Right renal cortex interstitium (tissue), 3 donors: ENCODE measurements around the gene CEMIP2. TPM values are rescaled to one million over a fixed set of nuclear protein-coding genes. Genes with fewer than 3 reads are reported as not detected.

ENCODE experiments used
- DNase-seq, 3 donors: peaks; one replicate each; pipeline ENCODE4 v3.0.0-alpha.2; 2013; ENCODE audit warnings: low read depth in 3 of 3, low spot score in 2 of 3
- polyA plus RNA-seq, 3 donors: library from polyadenylated mRNA; unstranded; fragments of 120-200 nt; gene quantifications; one replicate each; pipeline ENCODE4 v1.2.1, GENCODE V29; 2013; ENCODE audit not compliant: insufficient read length in 3 of 3

Gene CEMIP2
- polyA plus RNA-seq, 3 donors: 26.3 to 27.9 (median 27.7) TPM

DNA sequence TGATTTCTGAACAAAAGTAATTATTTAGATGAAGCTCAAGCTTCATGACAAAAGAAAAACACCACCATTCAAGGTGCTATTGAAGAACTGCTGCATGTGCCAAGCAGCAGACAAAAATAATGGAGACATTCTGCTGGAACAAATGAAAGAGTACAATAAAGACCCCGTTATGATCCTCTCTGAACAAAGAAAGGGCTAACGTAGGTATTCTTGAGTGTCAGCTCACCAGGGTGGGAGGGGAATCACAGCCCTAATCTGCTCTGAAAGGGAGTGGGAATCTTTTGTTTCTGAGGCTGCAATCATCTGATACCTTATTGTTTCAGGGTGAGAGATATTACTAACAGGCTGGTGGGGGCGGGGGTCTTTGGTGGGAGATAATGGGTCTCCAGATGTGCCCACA, 15.4 kb downstream of the CEMIP2 start:
- no peak for DNase-seq

- no peak for DNase-seq
Observed at GRCh38 chr9:71752352-71752751, 16.0 kb downstream of the CEMIP2 start.

DNA sequence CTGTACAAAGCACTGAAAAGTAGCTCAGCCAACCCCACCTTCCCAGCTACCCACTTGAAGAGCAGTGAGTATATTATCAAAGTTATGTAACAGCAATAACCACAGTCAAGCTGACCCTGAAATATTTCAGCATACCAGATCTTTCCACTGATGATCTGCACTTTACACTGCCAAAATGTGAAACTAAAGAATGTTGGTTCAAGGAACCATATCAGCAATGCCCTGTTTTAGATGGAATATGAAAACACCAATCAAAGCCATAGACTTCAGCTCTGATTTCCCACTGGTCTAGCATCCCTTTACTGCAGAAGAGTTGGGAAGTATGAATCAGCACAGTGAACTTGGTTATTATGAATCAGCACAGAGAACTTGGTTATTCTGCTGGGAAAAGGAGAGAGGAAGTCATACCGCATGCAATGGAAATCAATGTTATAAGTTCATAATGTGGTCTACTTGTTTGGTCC, 20.0 kb downstream of the CEMIP2 start:
- DNase-seq: no peak

- DNase-seq: no peak
Observed at GRCh38 chr9:71747576-71747975, 20.7 kb downstream of the CEMIP2 start.

DNA sequence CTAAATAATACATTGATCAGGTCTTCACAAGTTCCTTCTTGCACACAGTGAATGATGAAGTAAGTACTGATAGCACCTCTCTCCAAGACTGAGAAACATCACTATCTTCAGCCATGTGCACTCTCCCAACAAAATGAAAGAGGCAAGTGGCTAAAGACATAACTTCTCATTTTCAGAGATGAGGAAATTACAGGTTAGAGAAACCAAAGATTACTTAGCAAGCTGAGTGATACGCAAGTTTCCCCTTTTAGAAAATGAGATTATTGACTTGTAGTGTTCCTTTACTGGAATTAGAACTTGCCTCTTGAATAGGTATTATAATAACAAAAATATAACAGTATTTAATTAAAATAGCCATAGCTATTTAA, 21.6 kb downstream of the CEMIP2 start:
- DNase-seq: no peak

GRCh38 chr9:71746023-71746757, 22.1 kb downstream of the CEMIP2 start:
- no peak for DNase-seq

DNA sequence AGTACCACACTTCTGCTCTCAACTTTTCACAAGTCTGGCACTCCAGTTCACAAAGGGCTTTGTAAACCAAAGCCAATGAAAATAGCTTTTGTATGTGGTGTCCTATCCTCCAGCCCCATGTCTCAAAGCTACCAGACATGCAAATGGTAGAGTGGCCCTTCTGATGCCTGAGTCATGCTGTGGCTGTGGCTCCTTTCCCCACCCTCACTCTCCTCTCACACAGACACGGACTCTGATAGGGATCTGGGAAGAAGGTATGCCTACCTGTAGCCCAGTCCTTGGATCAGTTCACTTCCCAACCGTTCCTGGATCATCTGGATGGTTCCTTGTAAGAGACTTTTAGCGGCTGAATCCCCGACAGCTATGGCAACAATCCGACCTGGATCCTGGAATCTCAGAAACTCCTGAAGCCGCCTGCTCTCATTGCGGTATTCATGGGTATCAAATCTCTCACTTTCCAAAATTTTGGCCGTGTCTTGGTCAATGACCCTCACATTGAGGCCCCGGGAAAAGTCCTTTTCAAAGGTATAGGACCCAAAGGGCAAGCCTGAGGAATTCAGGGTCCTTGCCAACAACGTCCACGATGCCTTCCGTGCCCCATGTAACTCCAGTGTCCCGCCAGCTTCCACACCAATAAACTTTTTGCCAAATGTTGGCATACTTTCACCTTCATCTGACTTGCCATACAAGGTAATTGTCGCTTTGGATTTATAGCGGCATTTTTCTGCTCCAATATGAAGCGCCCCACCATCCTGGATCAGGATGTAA, 23.4 kb downstream of the CEMIP2 start:
- DNase-seq: no peak

DNA sequence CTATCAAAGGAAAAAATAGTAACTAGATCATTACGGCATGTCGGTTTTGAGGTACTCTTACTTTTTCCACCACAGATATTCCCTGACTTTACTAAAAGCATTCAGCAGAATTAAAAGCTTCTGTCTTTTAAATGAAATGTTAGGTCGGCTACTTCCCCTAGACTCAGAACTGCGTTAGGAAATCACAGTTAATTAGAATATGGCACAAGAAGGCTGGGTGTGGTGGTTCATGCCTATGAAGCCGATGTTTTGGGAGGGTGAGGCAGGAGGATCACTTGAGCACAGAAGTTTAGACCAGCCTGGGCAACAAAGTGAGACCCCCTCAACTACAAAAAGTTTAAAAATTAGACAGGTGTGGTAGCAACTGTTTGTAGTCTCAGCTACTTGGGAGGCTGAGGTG, 24.4 kb downstream of the CEMIP2 start:
- no peak for DNase-seq

DNA sequence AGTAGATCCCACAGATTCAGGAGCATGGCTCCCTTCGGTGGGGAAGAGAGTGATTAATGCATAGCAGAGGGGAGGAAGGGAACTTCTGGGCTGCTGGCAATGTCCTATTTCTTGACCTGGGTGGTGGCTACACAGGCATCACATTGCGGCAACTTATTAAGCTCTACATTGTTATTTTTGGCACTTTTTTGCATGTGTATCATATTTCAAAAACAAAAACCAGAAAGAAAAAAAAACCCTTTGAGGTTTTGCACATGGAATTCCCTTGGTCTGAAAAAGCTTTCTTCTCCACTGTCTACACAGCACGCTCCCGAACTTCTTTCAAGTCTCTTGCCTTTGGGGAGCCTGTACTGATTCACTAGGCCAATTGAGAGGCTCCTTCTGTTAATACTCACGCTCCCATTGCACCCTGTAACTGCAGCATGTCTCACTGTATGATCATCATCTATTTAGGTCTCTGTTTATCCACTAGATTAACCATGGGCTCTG, 25.1 kb downstream of the CEMIP2 start:
- no peak for DNase-seq

DNA sequence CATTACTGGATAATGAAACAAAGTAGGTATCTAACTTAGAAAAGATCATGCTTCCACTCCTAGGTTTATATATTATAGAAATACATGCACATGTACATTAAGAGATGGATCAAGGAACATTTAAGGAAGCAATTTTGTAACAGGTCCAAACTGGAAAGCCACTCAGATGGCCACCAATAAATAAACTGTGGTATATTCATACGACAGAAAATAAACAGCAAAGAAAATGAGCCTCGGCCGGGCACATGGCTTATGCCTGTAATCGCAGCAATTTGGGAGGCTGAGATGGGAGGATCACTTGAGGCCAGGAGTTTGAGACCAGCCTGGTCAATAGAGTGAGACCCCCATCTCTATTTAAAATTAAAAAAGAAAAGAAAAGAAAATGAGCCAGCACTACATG, 25.6 kb downstream of the CEMIP2 start:
- no peak for DNase-seq

- no peak for DNase-seq
Observed at GRCh38 chr9:71741926-71742648, 26.2 kb downstream of the CEMIP2 start.

DNA sequence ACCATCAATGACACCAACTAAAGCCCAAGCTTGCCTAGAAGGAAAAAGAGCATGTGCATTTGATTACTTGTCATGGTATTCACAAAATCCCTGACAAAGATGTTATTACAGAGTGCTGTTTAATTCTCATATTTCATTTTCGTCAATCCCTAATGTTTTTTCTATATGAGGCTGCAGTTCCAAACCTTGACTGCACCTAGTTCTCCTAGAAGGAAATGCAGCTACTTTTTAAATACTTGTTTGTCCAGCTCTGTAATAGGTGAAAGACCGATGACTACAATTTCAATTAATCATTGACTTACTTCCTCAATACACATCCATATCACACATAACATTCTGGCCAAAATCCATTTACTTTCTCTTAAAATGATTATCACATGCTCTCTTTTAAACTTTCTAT, 28.1 kb downstream of the CEMIP2 start:
- DNase-seq: no peak

- no peak for DNase-seq
Observed at GRCh38 chr9:71737455-71737854, 30.9 kb downstream of the CEMIP2 start.

- no peak for DNase-seq
Observed at GRCh38 chr9:71736236-71736635, 32.1 kb downstream of the CEMIP2 start.

DNA sequence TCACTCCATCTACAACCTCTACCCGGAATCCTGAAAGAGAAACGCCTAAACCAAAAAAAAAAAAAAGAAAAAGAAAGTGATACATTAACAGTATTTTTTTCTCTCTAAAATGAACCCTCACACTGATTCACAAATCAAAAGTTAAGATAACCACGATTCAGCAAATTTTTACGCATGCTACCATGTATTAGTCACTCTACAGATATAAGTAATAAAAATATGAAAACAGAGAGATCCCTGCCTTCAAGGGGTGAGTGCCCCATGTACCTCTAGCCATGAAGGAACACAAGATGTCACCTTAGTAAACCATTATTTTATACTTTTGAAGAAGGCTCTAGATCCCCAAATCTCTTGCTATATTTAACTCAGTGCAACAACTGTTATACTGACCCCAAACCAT, 33.4 kb downstream of the CEMIP2 start:
- DNase-seq: no peak

GRCh38 chr9:71733176-71733575, 35.1 kb downstream of the CEMIP2 start:
- DNase-seq: no peak

DNA sequence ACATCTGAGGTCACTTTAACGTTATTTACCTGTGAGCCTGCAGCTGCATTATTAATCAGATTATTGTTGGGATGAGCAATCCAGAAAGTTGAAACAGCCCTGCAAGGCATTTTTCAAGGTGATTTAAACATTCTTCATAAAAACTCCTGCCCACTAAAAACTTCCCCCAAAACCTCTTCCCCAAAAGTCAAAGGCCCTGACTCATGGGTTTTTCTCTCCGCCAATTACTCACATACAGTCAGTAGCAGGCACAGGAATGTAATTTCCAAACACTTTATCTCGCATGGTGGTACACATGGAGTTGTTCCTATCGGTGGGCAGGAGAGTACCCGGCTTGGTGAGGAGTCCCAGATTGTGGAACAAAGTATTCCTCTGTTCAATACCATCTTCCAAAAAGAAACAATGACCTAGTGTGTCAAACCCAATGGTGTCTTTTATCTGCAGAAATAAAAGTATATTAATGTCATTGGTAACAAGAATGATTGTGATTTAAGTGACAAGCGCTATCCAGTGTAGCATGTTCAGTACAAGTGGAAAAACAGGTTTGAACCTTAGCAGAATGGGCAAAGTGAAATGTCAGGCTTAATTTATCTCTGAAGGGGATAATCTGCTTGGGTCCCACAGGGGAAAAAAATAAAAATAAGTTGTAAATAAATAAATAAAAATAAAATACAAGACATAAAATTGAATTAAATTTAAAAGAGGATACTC, 38.3 kb downstream of the CEMIP2 start:
- DNase-seq: no peak

GRCh38 chr9:71726723-71727122, 41.6 kb downstream of the CEMIP2 start:
- no peak for DNase-seq

DNA sequence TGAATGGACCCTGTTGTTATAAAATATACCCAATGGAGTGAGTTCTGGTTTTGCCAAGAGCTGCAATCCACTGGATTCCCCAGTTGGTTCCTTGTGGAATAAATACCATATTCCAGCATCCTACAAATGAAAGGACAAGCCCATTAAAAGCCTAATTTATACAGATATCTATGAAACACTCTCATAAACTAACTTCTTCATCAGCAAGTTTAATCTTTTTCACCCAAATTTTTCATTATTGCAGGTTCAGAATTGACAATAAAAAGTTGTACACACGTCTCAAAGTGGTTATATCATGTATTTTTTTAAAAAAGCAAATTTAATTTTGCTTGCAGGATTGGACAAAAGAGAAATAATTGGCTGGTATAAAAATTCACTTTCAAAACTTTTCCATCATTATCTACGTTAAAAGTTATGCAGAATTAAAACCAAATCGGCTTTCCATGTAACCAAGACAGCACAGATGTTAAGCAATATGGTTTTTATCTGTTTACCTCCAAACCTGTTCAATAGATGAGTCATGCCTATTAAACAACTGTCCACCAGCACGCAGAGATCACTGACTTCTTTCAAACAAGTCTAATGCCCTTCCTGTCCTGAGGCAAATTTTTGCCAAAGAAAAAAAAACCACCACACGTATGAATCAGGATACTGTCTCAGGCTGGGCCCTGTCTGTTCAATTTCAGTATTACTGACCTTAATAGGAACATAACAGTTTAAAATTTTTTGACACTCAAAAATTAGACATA, 42.5 kb downstream of the CEMIP2 start:
- DNase-seq: no peak

- DNase-seq: no peak
Observed at GRCh38 chr9:71721855-71722254, 46.5 kb downstream of the CEMIP2 start.
